Neural cell (in vitro differentiated cells): ENCODE data around the gene RAB5B.

Source experiments
- EP300 ChIP-seq: fragments of 450-650 bp; conservative IDR thresholded peaks from 2 replicates; pipeline ENCODE4 v1.6.1; 2014; ENCODE audit warnings: antibody characterized with exemption, mild to moderate bottlenecking, moderate library complexity; ENCODE audit not compliant: poor library complexity, severe bottlenecking
- EZH2 ChIP-seq: fragments of 200-600, 300-800 bp; shearing (Covaris generic), sonication (generic); IDR thresholded peaks from 2 replicates; pipeline ENCODE4 v1.6.1; 2014; ENCODE audit warnings: antibody characterized with exemption, low read length, borderline replicate concordance, mild to moderate bottlenecking; ENCODE audit not compliant: insufficient read depth, poor library complexity, severe bottlenecking
- POLR2AphosphoS5 ChIP-seq: IDR thresholded peaks from 2 replicates; pipeline ENCODE4 v1.6.1; 2012
- RAD21 ChIP-seq: fragments of 450-650 bp; conservative IDR thresholded peaks from 2 replicates; pipeline ENCODE4 v1.6.1; 2014; ENCODE audit warnings: antibody characterized with exemption, mild to moderate bottlenecking, moderate library complexity
- REST ChIP-seq: IDR thresholded peaks from 2 replicates; pipeline ENCODE4 v1.6.1; 2012; ENCODE audit warnings: borderline replicate concordance
- SMC3 ChIP-seq: fragments of 450-650 bp; conservative IDR thresholded peaks from 2 replicates; pipeline ENCODE4 v1.6.1; 2014; ENCODE audit warnings: antibody characterized with exemption, mild to moderate bottlenecking, moderate library complexity; ENCODE audit not compliant: poor library complexity
- TAF1 ChIP-seq: IDR thresholded peaks from 2 replicates; pipeline ENCODE4 v1.6.1; 2012; ENCODE audit warnings: low read depth
- TF ChIP-seq, protein P1 (sequence below): fragments of 450-650 bp; IDR thresholded peaks from 2 replicates; pipeline ENCODE4 v1.5.1; 2014; ENCODE audit warnings: antibody characterized with exemption, mild to moderate bottlenecking, moderate library complexity; ENCODE audit not compliant: poor library complexity, severe bottlenecking

- TF ChIP-seq, protein P1, sequence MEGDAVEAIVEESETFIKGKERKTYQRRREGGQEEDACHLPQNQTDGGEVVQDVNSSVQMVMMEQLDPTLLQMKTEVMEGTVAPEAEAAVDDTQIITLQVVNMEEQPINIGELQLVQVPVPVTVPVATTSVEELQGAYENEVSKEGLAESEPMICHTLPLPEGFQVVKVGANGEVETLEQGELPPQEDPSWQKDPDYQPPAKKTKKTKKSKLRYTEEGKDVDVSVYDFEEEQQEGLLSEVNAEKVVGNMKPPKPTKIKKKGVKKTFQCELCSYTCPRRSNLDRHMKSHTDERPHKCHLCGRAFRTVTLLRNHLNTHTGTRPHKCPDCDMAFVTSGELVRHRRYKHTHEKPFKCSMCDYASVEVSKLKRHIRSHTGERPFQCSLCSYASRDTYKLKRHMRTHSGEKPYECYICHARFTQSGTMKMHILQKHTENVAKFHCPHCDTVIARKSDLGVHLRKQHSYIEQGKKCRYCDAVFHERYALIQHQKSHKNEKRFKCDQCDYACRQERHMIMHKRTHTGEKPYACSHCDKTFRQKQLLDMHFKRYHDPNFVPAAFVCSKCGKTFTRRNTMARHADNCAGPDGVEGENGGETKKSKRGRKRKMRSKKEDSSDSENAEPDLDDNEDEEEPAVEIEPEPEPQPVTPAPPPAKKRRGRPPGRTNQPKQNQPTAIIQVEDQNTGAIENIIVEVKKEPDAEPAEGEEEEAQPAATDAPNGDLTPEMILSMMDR = no peak
- TF ChIP-seq RAD21 = no peak
- no peak for TF ChIP-seq TAF1
- no peak for TF ChIP-seq EP300
- TF ChIP-seq SMC3 = no peak
- no peak for TF ChIP-seq POLR2AphosphoS5
- TF ChIP-seq EZH2 = no peak
- TF ChIP-seq REST = no peak
Observed at GRCh38 chr12:55991110-55991509, 17.2 kb downstream of the RAB5B start.
